Measurements from ENCODE around the gene AMDHD2.
"Not testable (repeated sequence)": the region's sequence is repeated elsewhere in the genome, so short reads cannot be mapped to it uniquely, and the experiment has no call there.

The AMDHD2 gene

DNA sequence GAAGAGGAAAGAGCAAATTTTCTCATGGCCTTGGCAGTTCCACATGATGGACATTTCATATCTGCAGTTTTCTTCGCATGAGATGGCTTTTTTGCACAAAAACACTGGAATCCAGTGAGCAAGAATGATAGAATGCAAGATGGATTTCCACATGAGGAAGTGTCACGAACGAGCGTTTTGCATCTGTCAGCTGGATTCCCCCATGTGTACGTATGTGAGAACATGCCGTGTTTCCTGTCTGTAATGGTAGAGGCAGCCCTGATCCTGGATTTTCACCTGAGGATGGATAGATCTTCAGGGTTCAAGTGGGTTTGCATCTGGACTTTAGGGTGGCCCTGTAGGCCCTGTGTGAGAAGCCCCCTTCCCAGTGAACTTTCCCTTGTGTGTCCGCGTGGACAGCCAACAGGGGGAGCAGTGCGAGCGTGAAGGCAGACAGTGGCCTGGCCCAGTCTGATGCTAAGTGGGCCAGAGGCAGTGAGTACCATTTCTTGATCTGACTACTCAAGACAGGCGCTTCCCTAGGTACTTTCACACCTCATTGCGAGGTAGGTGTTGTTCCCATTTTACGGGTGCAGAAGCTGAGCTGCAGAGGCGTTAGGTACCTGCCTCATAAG lies 19.8 kb downstream of the AMDHD2 start:
- TF ChIP-seq, protein P1, sequence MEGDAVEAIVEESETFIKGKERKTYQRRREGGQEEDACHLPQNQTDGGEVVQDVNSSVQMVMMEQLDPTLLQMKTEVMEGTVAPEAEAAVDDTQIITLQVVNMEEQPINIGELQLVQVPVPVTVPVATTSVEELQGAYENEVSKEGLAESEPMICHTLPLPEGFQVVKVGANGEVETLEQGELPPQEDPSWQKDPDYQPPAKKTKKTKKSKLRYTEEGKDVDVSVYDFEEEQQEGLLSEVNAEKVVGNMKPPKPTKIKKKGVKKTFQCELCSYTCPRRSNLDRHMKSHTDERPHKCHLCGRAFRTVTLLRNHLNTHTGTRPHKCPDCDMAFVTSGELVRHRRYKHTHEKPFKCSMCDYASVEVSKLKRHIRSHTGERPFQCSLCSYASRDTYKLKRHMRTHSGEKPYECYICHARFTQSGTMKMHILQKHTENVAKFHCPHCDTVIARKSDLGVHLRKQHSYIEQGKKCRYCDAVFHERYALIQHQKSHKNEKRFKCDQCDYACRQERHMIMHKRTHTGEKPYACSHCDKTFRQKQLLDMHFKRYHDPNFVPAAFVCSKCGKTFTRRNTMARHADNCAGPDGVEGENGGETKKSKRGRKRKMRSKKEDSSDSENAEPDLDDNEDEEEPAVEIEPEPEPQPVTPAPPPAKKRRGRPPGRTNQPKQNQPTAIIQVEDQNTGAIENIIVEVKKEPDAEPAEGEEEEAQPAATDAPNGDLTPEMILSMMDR (IDR thresholded peaks at IDR 0.05; ENCODE audit: control extremely low read depth, extremely low read depth, low read depth, missing control alignments) = peak; percentile 62
- POLR2A ChIA-PET; CTCF ChIA-PET; DNase-seq (ENCODE audit: extremely low spot score): not testable (repeated sequence)

DNA sequence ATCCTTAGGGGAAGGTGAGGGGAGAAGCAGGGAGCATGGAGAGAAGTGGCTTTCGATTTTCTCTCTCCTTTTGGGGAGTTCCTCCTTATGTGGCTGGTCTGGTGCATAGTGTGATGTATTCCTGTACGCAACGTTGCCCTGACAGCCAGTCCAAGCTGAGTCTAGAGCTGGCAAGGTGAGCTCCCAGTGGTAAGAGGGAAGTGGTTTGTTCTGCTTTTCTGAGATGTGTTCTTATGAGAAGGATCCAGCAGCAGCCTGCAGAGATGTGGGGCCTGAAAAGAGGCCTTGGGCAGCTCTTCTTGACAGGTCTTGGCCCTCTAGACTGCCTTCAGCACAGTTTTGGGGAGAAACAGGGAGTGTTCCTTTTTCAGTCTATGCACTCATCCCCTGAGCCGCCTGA lies 20.7 kb downstream of the AMDHD2 start:
- DNase-seq (ENCODE audit: extremely low spot score); CTCF ChIA-PET: not testable (repeated sequence)

DNA sequence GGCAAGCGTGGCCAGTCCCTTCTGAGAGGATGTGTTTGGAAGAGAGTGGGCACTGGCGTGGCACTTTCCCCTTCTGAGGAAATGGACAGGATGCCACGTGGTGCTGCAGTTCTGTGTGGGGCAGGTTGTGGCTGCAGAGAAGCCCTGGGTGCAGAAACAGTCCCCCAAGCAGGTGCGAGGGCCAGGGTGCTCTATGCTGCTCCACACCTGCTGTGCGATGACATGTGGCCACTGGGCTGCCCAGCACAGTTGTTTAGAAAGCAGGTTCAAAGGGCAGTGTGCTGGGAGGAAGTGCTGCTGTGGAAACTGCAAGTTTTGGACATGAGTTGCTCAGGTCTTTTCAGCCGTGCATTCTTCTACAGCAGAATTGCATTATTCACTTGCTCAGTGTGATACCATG lies 21.2 kb downstream of the AMDHD2 start:
- DNase-seq (ENCODE audit: extremely low spot score); POLR2A ChIA-PET; CTCF ChIA-PET: not testable (repeated sequence)

More for the DNA sequence above, 20.7 kb downstream of the AMDHD2 start:
- POLR2A ChIA-PET = not testable (repeated sequence)

DNA sequence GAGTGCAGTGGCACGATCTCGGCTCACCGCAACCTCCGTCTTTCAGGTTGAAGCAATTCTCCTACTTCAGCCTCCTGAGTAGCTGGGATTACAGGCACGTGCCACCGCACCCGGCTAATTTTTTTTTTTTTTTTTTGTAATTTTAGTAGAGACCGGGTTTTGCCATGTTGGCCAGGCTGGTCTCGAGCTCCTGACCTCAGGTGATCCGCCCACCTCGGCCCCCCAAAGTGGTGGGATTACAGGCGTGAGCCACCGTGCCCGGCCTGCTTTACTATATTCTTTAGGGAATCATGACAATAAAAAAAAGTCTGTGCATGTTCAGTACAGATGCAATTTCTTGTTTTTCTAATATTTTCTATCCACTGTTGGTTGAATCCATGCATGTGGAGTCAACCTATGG lies 23.6 kb downstream of the AMDHD2 start:
- DNase-seq (ENCODE audit: extremely low spot score); CTCF ChIA-PET; POLR2A ChIA-PET: not testable (repeated sequence)

DNA sequence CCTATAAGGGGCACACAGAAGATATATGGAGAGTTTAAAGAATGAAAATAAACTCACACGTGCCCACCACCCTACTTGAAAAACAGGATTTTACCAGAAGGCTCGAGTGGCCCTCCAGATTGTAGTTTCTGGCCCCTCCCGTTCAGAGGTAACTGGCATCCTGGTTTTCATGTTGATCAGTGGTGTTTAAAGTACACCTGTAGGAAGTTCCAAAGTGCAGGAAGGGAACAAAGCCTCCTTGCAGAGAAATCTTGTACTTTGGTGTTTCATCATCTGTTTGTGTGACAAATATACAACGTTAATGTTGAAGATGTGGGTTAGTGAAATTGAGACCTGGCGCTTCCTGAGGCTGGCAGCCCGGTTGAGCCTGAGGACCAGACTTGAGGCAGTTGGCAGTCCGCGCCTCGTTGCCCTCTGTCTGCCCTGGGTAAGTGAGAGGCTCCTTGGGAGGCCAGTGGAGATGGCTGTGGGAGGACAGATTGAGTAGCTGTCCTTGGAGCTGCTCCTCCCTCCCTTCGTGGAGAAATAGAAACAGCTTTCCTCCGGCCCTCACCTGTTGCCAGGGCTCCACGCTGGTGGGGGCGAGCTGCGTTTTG lies 30.2 kb downstream of the AMDHD2 start:
- CTCF ChIA-PET; POLR2A ChIA-PET; DNase-seq (ENCODE audit: extremely low spot score): not testable (repeated sequence)

DNA sequence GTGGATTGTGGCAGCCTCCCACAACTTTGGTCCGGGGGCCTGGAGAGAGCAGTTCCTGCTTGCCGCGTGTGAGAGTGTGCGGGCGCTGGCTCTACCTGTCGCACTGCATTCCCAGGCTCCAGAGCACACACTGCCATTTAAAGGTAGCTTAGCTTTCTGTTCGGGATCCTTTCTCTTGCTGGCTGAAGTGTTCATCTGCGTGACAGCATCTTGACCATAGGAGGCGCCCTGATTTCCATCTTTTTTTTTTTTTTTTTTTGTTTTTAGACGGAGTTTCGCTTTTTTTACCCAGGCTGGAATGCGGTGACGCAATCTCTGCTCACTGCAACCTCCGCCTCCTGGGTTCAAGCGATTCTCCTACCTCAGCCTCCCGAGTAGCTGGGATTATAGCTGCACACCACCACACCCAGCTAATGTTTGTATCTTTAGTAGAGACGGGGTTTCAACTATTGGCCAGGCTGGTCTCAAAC lies 31.3 kb downstream of the AMDHD2 start:
- DNase-seq (ENCODE audit: extremely low spot score); POLR2A ChIA-PET: not testable (repeated sequence)
- CTCF ChIA-PET = interaction anchor here (0.6 kb wide), 1 partner anchor 432 kb away, joined by 4 read pairs; no protein-coding TSS in a partner anchor

DNA sequence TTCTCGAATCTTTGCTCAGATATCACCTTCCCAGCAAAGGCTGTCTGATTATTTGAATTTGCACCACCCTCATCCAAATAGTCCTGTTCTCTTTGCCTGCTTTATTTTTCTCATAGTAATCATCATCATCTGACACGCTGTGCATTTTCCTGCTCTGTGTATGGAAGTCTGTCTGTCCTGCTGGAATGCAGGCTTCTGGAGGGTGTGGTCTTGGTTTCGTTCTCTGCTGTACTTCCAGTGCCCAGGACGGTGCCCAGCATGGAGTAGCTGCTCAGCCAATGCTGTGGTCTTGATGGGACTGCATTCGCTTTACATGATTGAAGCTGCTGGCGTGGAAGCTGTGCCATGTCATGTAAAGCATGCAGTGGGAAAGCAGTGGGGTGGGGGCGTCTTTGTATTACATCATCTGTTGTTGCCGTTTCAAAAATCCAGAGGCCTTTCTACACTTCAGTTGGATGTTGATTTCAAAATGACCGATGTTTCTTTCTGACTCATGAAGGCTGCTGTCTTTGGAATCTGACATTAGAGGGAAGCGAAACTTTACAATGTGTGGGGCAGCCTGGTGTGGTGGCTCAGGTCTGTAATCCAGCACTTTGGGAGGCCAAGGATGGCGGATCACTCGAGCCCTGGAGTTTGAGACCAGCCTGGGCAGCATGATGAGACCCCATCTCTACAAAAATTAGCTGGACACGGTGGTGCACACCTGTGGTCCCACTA lies 34.7 kb downstream of the AMDHD2 start:
- DNase-seq (ENCODE audit: extremely low spot score); CTCF ChIA-PET; POLR2A ChIA-PET: not testable (repeated sequence)

DNA sequence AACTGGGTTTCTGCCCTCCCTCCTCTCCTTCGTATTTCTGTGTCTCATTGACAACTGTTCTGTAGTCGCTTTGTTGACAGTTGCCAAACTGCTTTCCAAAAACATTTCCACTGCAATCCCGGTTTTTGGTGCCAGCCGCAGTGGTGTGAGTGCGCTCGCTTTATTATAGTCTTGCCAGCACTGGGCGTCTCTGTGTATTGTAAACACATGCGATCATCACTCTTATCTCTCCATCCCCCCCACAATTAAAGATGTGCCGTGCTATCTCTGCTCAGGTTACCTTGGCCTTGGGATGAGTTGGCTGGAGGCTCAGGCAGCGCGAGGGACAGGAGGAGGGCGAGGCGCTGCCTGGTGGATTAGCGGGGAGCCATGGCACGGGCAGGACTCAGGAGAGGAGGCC lies 37.0 kb downstream of the AMDHD2 start:
- POLR2A ChIA-PET; CTCF ChIA-PET; DNase-seq (ENCODE audit: extremely low spot score): not testable (repeated sequence)

DNA sequence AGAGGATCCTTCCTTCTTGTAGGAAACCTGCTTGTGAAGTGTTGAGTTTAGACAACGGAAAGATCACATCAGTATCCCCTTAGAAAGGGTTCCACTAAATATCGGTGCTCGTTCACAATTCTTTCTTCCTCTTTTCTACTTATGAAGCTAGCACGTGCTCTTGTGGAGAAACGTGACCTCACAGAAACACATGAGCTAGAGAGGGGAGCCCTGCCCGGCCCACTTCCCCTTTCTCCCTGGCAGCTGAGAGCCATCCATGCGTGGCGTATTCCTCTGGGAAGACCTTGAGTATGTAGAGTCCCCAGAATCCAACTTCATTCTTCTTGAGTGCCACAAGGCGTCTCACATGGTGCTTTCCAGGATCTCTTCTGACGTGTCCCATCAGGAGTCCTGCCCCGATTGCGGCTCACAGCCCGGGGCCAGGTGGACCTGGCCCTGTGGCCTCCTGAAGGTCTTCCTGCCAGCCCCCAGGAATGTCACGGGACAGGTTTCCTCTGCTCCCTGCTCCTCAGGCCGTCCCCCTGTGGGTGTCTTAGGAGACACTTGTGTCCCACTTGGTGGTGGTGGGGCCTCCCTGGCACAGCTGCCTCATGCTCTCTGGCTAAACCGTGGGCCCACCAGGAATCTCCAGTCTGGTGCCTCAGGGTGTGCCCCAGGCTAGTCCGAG lies 40.1 kb downstream of the AMDHD2 start:
- CTCF ChIA-PET; DNase-seq (ENCODE audit: extremely low spot score); POLR2A ChIA-PET: not testable (repeated sequence)

DNA sequence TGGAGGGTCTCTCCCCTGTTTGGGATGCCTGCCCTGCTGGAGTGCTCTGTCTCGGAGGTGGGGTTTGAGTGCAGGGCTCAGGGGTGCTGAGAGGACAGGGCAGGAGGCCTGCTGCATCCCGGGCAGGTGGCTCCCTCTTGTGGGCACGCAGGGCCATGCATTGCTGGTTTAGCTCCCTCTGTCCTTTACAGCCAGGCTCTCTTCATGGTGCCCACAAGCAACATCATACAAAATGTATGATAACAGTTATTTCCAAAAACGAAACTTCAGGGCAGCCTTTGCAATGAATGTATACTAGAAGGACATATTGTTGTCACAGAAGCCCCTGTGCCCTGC lies 40.6 kb downstream of the AMDHD2 start:
- DNase-seq (ENCODE audit: extremely low spot score); CTCF ChIA-PET; POLR2A ChIA-PET: not testable (repeated sequence)
- TF ChIP-seq, protein P1 (IDR thresholded peaks at IDR 0.05; ENCODE audit: control extremely low read depth, extremely low read depth, low read depth, missing control alignments) = peak; percentile 53

DNA sequence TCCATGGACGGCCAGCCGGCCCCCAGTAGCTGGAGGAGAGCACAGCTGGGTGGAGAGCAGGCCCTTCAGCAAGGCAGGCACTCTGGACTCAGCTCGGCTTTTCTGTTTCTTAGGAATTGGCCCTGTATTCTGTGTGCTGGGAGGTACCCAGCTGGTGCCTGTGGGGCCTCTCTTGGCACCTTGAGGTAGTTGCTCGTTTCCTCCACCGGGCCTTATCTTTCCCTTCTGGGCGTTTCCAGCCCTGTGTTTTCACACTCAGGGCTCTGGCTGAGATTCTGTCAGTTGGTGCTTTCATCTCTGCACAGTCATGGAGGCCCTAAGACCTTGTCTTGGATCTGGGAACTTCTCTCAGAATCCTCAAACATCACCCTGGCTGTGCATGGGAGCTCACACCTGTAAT lies 47.3 kb downstream of the AMDHD2 start:
- DNase-seq (ENCODE audit: extremely low spot score); POLR2A ChIA-PET; CTCF ChIA-PET: not testable (repeated sequence)

DNA sequence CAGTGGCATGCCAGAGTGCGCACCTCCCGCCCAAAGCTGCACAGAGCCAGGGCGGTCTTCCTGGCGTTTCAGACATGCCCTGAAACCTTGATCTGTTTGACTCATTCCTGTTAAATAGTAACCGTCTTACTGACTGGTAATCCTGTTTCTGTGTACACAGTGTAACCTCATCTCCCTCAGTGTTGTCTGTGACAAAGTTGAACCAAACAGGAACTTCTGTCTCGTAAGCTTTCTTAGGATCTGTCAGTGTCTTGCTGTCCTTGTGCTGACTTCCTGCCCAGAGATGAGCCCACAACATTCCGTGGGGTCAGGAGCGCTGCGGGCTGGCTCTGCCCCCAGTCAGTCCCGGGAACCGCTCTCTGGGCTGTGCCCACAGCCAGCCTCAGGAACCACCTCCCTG lies 48.4 kb downstream of the AMDHD2 start:
- DNase-seq (ENCODE audit: extremely low spot score); CTCF ChIA-PET; POLR2A ChIA-PET: not testable (repeated sequence)

DNA sequence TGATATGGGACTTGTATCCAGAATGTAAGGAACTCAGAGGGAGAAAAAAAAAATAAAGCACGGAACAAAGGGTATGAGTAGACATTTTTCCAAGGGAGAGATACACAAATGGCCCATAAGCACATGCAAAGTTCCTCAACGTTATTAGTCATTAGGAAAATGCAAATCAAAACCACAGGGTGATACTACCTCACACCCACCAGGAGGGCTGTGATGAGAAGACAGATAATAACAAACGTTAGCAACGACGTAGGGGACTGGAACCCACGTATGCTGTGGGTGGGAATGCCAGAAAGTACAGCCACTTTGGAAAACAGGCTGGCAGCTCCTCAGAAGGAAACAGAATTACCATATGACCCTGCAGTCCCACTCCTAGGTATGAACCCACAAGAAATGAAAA lies 52.5 kb downstream of the AMDHD2 start:
- POLR2A ChIA-PET; CTCF ChIA-PET; DNase-seq (ENCODE audit: extremely low spot score): not testable (repeated sequence)

DNA sequence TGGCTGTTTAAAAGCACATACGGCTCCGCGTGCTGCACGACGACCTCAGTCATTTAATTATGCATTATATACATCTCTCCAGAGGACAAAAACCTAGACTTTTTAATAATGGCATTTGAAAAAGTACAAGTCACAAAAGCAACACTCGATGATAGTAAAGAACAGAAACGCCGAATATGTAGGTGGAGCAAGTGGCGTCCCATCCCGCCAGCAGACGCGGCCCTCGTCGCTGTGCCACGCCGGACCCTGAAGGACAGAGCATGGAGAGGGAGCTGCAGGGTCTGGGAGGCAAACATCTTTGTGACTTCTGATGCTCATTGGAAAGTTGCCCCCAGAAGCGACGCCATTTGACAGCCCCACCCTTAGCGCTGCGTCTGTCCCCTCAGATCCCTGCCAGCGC lies 55.7 kb downstream of the AMDHD2 start:
- DNase-seq (ENCODE audit: extremely low spot score); CTCF ChIA-PET; POLR2A ChIA-PET: not testable (repeated sequence)

DNA sequence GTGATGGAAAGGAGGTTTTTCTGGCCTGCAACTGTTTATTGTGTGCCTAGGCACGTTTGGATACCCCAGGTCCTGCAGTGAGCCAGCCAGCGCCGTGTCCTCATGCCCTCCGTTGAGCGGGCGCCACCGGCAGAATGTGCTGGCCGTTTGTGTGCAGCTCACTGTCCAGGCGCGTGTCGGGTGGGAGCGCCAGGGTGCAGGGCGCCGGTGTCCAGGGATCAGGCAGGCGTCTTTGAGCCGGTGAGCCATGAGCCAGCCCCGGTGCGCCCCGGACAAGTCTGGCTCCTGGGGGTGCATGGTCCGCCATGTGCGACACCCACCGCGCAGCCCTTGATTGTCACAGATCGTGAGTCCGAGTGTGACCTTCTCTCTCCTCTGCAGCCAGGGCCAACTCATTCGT lies 56.9 kb downstream of the AMDHD2 start:
- CTCF ChIA-PET; POLR2A ChIA-PET; DNase-seq (ENCODE audit: extremely low spot score): not testable (repeated sequence)

DNA sequence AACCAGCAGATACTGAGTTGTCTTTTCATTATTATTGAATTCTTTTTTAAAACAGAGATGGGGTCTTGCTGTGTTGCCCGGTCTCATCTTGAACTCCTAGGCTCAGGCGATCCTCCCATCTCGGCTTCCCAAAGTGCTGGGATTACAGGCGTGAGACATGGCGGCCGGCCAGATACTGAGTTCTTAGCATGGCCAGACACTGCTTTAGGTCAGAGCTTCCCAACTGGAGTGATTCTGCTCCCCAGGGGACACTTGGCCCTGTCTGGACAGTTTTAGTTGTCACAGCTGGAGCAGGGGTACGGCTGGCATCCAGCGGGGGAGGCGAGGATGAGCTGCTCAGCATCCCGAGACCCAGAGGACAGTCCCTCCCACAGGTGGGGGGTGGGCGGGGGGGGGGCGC lies 58.7 kb downstream of the AMDHD2 start:
- DNase-seq (ENCODE audit: extremely low spot score); CTCF ChIA-PET; POLR2A ChIA-PET: not testable (repeated sequence)

Measured in GM10248 (cell line).